ENCODE data around the gene ANTXR1. TPM values are rescaled to one million over a fixed set of nuclear protein-coding genes. Genes with fewer than 3 reads are reported as not detected.

Gene ANTXR1
- total and polyA plus RNA-seq, 2 donors (not counting 3 experiments of a cell fraction or from before 2014, with no cell fraction given), result 4.2 to 17.3 TPM

DNA sequence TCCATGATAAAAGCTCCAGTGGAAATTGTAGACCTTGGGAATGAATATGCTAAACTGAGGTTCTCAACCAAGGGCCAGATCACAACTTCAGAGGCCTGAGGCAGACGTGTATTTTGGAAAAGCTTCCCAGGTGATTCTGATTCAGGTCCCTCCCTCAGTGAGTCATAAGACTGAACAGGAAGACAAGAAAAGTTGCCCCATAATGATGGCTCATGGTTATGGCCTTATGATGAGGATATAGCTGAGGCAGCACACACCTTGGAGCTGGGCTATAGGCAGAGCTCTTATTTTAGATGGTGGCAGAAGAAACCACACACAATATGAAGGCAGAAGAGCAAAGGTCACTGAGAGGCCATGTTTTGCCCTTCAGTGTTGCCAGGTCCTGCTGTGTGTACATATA is 9.6 kb downstream of the ANTXR1 start:
- ChIA-PET POLR2A (no interaction called here), CTCF (interaction anchor here (1.0 to 1.6 kb wide), 3 partner anchors 8 to 285 kb away, joined by 3 to 4 read pairs (median 3); partner anchors contain the start of gene ANTXR1)
- H2AFZ ChIP-seq (ENCODE audit: low read depth, low read length), result no peak overlapping the region
- intact Hi-C loops (cut with micrococcal nuclease) (no loop called here), dilution Hi-C loops (cut with MboI; ENCODE audit: extremely low pct_ligation_motif_present, low sequenced_read_pairs) (no loop called here)
- no peak for FAIRE-seq
- H3K9ac ChIP-seq (replicated peaks; ENCODE audit: extremely low read depth, insufficient read depth, low read length), result no peak overlapping the region
- peaks cover 0 to 4% of the 10 kb centered on the region in 2 experiments for H3K27me3 ChIP-seq (ENCODE audit: control insufficient read depth in 2 of 2, insufficient read depth in 2 of 2, low read length in 2 of 2)
- no peaks in the 10 kb centered on the region for H3K9me3 ChIP-seq (replicated peaks; ENCODE audit: control insufficient read depth, insufficient read depth, low read length)
- no peaks in the 10 kb centered on the region for H3K9me1 ChIP-seq (replicated peaks; ENCODE audit: control insufficient read depth, extremely low read depth, insufficient read depth, low read length)
- no peaks in the 10 kb centered on the region for H4K20me1 ChIP-seq (replicated peaks; ENCODE audit: control insufficient read depth, extremely low read depth, insufficient read depth, low read length)
- no peaks in the 10 kb centered on the region for H3K36me3 ChIP-seq (ENCODE audit: control insufficient read depth in 2 of 2, extremely low read depth in 1 of 2, insufficient read depth in 2 of 2, low read length in 2 of 2)
- H3K27ac ChIP-seq (ENCODE audit: insufficient read depth, low read depth, low read length), result no peak overlapping the region
- no peak for DNase-seq (ENCODE audit: low read depth, low spot score)
- H3K4me3 ChIP-seq (replicated peaks in 1 of 3; ENCODE audit: insufficient read depth in 1 of 3, low read depth in 1 of 3, low read length in 3 of 3), result no peak overlapping the region
- BruUV-seq (replicated peaks), result no TSS peak
- peaks cover 3% of the 10 kb centered on the region for H3K4me1 ChIP-seq (ENCODE audit: control insufficient read depth, extremely low read depth, insufficient read depth, low read length)
- TF ChIP-seq, protein P1, sequence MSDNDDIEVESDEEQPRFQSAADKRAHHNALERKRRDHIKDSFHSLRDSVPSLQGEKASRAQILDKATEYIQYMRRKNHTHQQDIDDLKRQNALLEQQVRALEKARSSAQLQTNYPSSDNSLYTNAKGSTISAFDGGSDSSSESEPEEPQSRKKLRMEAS (IDR thresholded peaks at IDR 0.05; ENCODE audit: insufficient read depth, insufficient read length), result no peak
- TF ChIP-seq GATA2 (IDR thresholded peaks at IDR 0.05; ENCODE audit: insufficient read depth, insufficient read length, low read depth, low read length) (no peak), FOS (IDR thresholded peaks at IDR 0.05; ENCODE audit: borderline replicate concordance, insufficient read depth, low read length) (no peak)
- no peak overlapping the region for H3K4me2 ChIP-seq (ENCODE audit: insufficient read depth, low read length)
- no peaks in the 10 kb centered on the region for H3K79me2 ChIP-seq (ENCODE audit: control insufficient read depth, insufficient read depth, low read length)

DNA sequence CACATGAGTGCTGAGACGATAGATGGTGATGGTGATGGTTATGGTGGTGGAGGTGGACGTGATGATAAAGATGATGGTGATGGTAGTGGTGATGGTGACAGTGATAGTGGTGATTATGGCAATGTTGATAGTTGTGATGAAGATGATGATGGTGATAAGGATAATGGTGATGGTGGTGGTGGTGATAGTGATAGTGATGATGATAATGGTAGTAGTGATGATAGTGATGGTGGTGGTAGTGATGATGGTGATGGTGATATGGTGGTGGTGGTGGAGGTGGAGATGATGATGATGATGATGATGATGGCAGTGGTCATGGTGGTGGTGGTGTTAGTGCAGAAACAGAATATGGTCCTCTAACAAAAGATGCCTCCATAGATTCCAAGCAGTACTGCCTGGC is 10.3 kb downstream of the ANTXR1 start:
- H3K4me1 ChIP-seq (ENCODE audit: control insufficient read depth, extremely low read depth, insufficient read depth, low read length), result peaks cover 3% of the 10 kb centered on the region
- H3K4me2 ChIP-seq (ENCODE audit: insufficient read depth, low read length), result no peak overlapping the region
- H4K20me1 ChIP-seq (replicated peaks; ENCODE audit: control insufficient read depth, extremely low read depth, insufficient read depth, low read length), result no peaks in the 10 kb centered on the region
- intact Hi-C loops (cut with micrococcal nuclease) (no loop called here), dilution Hi-C loops (cut with MboI; ENCODE audit: extremely low pct_ligation_motif_present, low sequenced_read_pairs) (no loop called here)
- no peaks in the 10 kb centered on the region for H3K79me2 ChIP-seq (ENCODE audit: control insufficient read depth, insufficient read depth, low read length)
- no peaks in the 10 kb centered on the region for H3K9me1 ChIP-seq (replicated peaks; ENCODE audit: control insufficient read depth, extremely low read depth, insufficient read depth, low read length)
- DNase-seq (ENCODE audit: low read depth, low spot score), result no peak
- peaks cover 0 to 4% of the 10 kb centered on the region in 2 experiments for H3K27me3 ChIP-seq (ENCODE audit: control insufficient read depth in 2 of 2, insufficient read depth in 2 of 2, low read length in 2 of 2)
- H3K9me3 ChIP-seq (replicated peaks; ENCODE audit: control insufficient read depth, insufficient read depth, low read length), result no peaks in the 10 kb centered on the region
- H3K4me3 ChIP-seq (replicated peaks in 1 of 3; ENCODE audit: insufficient read depth in 1 of 3, low read depth in 1 of 3, low read length in 3 of 3), result no peak overlapping the region
- ChIA-PET POLR2A (no interaction called here), CTCF (interaction anchor here (1.0 to 1.9 kb wide), 5 partner anchors 9 to 352 kb away, joined by 3 to 10 read pairs (median 4); partner anchors contain the start of gene ANTXR1)
- TF ChIP-seq FOS (IDR thresholded peaks at IDR 0.05; ENCODE audit: borderline replicate concordance, insufficient read depth, low read length) (no peak), EZH2 (IDR thresholded peaks at IDR 0.05; ENCODE audit: borderline replicate concordance, low read depth, low read length, severe bottlenecking) (no peak), POLR2A (IDR thresholded peaks at IDR 0.05; ENCODE audit: low read depth, low read length) (no peak), MYC (IDR thresholded peaks at IDR 0.05; ENCODE audit: low read depth, low read length) (no peak), POLR2AphosphoS5 (IDR thresholded peaks at IDR 0.05; ENCODE audit: insufficient read depth, low read depth, low read length) (no peak), JUN (IDR thresholded peaks at IDR 0.05; ENCODE audit: borderline replicate concordance, insufficient read depth, insufficient read length, low read depth) (no peak)
- TF ChIP-seq, protein P1 (IDR thresholded peaks at IDR 0.05; ENCODE audit: insufficient read depth, insufficient read length), result no peak
- no peak overlapping the region for H2AFZ ChIP-seq (ENCODE audit: low read depth, low read length)
- no TSS peak for BruUV-seq (replicated peaks)
- H3K27ac ChIP-seq (ENCODE audit: insufficient read depth, low read depth, low read length), result no peak overlapping the region
- no peak overlapping the region for H3K9ac ChIP-seq (replicated peaks; ENCODE audit: extremely low read depth, insufficient read depth, low read length)
- no peak for FAIRE-seq
- no peaks in the 10 kb centered on the region for H3K36me3 ChIP-seq (ENCODE audit: control insufficient read depth in 2 of 2, extremely low read depth in 1 of 2, insufficient read depth in 2 of 2, low read length in 2 of 2)
